Activated naive CD4-positive, alpha-beta T cell (primary cell): ENCODE results near the gene CCBE1.
"Not testable (repeated sequence)": the region's sequence is repeated elsewhere in the genome, so short reads cannot be mapped to it uniquely, and the experiment has no call there.

Source experiments
- DNase-seq, 4 experiments: peaks; one replicate each; lab custom pipeline; 2025; lab: John Stamatoyannopoulos, UW

CCBE1 gene

GRCh38 chr18:59656373-59656887, 40.8 kb downstream of the CCBE1 start:
- DNase-seq: no peak

- no peak for DNase-seq
Observed at GRCh38 chr18:59655676-59656075, 41.5 kb downstream of the CCBE1 start.

GRCh38 chr18:59651071-59651470, 46.2 kb downstream of the CCBE1 start:
- DNase-seq: no peak

GRCh38 chr18:59650266-59650820, 46.9 kb downstream of the CCBE1 start:
- no peak for DNase-seq

GRCh38 chr18:59649591-59649990, 47.6 kb downstream of the CCBE1 start:
- no peak for DNase-seq

GRCh38 chr18:59648469-59648868, 48.8 kb downstream of the CCBE1 start:
- not testable (repeated sequence) for DNase-seq

- DNase-seq: no peak
Observed at GRCh38 chr18:59646963-59647307, 50.3 kb downstream of the CCBE1 start.

- no peak for DNase-seq
Observed at GRCh38 chr18:59646228-59646962, 50.8 kb downstream of the CCBE1 start.

- DNase-seq: no peak
Observed at GRCh38 chr18:59643740-59644139, 53.5 kb downstream of the CCBE1 start.

GRCh38 chr18:59640721-59641120, 56.5 kb downstream of the CCBE1 start:
- DNase-seq: no peak

GRCh38 chr18:59639821-59640220, 57.4 kb downstream of the CCBE1 start:
- DNase-seq: no peak

GRCh38 chr18:59639136-59639535, 58.1 kb downstream of the CCBE1 start:
- no peak for DNase-seq

GRCh38 chr18:59633961-59634485, 63.2 kb downstream of the CCBE1 start:
- DNase-seq: no peak

- no peak for DNase-seq
Observed at GRCh38 chr18:59633317-59633716, 63.9 kb downstream of the CCBE1 start.

- no peak for DNase-seq
Observed at GRCh38 chr18:59631583-59632181, 65.5 kb downstream of the CCBE1 start.

GRCh38 chr18:59629894-59630293, 67.3 kb downstream of the CCBE1 start:
- no peak for DNase-seq

- no peak for DNase-seq
Observed at GRCh38 chr18:59628995-59629394, 68.2 kb downstream of the CCBE1 start.

- DNase-seq: no peak
Observed at GRCh38 chr18:59627414-59627813, 69.8 kb downstream of the CCBE1 start.

- DNase-seq: no peak
Observed at GRCh38 chr18:59624369-59624765, 72.9 kb downstream of the CCBE1 start.

- DNase-seq: no peak
Observed at GRCh38 chr18:59623456-59624368, 73.5 kb downstream of the CCBE1 start.

- no peak for DNase-seq
Observed at GRCh38 chr18:59621027-59621426, 76.2 kb downstream of the CCBE1 start.

- no peak for DNase-seq
Observed at GRCh38 chr18:59620381-59620780, 76.8 kb downstream of the CCBE1 start.
